Upper lobe of left lung (tissue), 6 donors: ENCODE measurements around the gene NCOR2. TPM values are rescaled to one million over a fixed set of nuclear protein-coding genes. Genes with fewer than 3 reads are reported as not detected.

ENCODE experiments used
- ATAC-seq, 2 donors: fragments of 200-7000 bp; cut with Tn5 transposase; one replicate each; pipeline ENCODE4 v1.9.1; 2022; ENCODE audit warnings: mild to moderate bottlenecking in 2 of 2, moderate library complexity in 2 of 2; ENCODE audit not compliant: low FRiP score in 2 of 2
- DNase-seq, 2 donors: peaks; one replicate each; pipeline ENCODE4 v3.0.0-alpha.2; 2019 to 2020
- H3K27ac ChIP-seq, 4 donors: fragments of 200-600 bp; sonication (generic); one replicate each; pipeline ENCODE4 v1.5.1; 2016 to 2019
- H3K27me3 ChIP-seq, 4 donors: fragments of 200-600 bp; sonication (generic); one replicate each; pipeline ENCODE4 v1.5.1; 2017 to 2019
- H3K36me3 ChIP-seq, 4 donors: fragments of 200-600 bp; sonication (generic); one replicate each; pipeline ENCODE4 v1.5.1; 2016 to 2019
- H3K4me1 ChIP-seq, 4 donors: fragments of 200-600 bp; sonication (generic); one replicate each; pipeline ENCODE4 v1.5.1; 2018 to 2019
- H3K4me3 ChIP-seq, 4 donors: fragments of 200-600 bp; sonication (generic); one replicate each; pipeline ENCODE4 v1.5.1; 2017 to 2019; ENCODE audit warnings: mild to moderate bottlenecking in 2 of 4, moderate library complexity in 1 of 4
- H3K9me3 ChIP-seq, 4 donors: fragments of 200-600 bp; sonication (generic); one replicate each; pipeline ENCODE4 v1.5.1; 2018 to 2019
- EP300 ChIP-seq, 4 donors: sonication (generic); formaldehyde crosslinking; IDR thresholded peaks; one replicate each; pipeline ENCODE4 v1.5.1; 2017; ENCODE audit warnings: antibody characterized with exemption in 4 of 4, control low read depth in 2 of 4
- POLR2A ChIP-seq, 4 donors: fragments of 450-650 bp; IDR thresholded peaks; one replicate each; pipeline ENCODE4 v1.5.1; 2016 to 2017; ENCODE audit warnings: antibody characterized with exemption in 4 of 4, mild to moderate bottlenecking in 2 of 4
- POLR2AphosphoS5 ChIP-seq, 2 donors: sonication (generic); formaldehyde crosslinking; IDR thresholded peaks; one replicate each; pipeline ENCODE4 v1.5.1; 2017; ENCODE audit warnings: antibody characterized with exemption in 2 of 2
- WGBS, 2 donors: methylation state at CpG; one replicate each; pipeline ENCODE4 v1.1.5; 2017 to 2018; 5-methylcytosine and 5-hydroxymethylcytosine counted together
- total RNA-seq, 6 donors: library from RNA; depleted of rRNA in 4 of 6; stranded (reverse); fragments of >200 nt in 4 of 6; gene quantifications; one replicate each; pipeline versions ENCODE4 v1.1.0 to v1.2.1, GENCODE V29; 2016 to 2021
- TF ChIP-seq, protein P1 (sequence below), 6 experiments: fragments of 450-650 bp in 4 of 6; fragments of 200-600 bp in 2 of 6; sonication (generic) in 2 of 6; IDR thresholded peaks; one replicate each; pipeline ENCODE4 v1.5.1; 2016 to 2019; ENCODE audit warnings: antibody characterized with exemption in 6 of 6
- donor health status: DM: no; HTN: no; CAD: no; lungs with moderate emphysema.
- donor health status: DM: no; HTN: yes; CAD: no; lungs with severe emphysema.

Gene NCOR2
- total RNA-seq, 6 donors from 2014 or later: 188 to 603 (median 373) TPM

DNA sequence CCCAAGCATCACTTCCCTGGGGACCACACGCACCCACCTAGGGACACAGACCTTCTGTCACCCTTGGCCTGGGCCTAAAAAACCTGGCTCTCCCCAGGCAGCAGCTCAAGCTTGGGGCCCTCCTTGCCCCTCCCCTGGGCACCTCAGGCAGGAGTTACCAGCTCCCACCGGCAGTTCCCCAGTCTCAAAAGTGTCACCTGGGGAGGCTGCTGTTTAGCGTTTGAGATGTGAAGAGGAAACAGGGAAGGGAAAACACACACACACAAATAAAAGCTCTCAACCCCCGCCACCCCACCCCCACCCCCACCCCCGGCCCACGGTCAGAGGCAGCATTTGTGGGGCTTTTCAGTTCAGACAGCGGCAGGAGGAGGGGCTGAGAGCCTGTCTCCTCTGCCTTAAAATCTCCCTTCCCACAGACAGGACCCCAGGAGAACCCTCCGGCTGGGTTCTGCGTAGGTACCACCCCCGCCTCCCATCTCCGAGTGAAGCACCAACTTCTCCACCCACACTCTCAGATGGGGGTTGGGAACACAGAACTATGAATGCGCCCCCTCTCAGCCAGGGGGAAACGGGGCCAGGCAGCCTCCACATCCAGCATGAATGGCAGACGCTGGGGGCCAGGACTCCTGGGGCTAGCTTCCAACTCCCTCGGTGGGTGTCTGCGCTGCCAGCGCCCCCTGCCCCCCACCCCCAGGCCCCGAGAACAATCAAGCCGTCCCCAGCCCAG lies 3.0 kb downstream of the NCOR2 start:
- ATAC-seq: no peak
- H3K27ac ChIP-seq: peak overlapping the region; percentile 48 to 99 (median 96)
- DNase-seq: no peak
- TF ChIP-seq EP300 (IDR thresholded peaks at IDR 0.05) (no peak), POLR2A (IDR thresholded peaks at IDR 0.05) (no peak), POLR2AphosphoS5 (IDR thresholded peaks at IDR 0.05) (no peak)
- TF ChIP-seq, protein P1, sequence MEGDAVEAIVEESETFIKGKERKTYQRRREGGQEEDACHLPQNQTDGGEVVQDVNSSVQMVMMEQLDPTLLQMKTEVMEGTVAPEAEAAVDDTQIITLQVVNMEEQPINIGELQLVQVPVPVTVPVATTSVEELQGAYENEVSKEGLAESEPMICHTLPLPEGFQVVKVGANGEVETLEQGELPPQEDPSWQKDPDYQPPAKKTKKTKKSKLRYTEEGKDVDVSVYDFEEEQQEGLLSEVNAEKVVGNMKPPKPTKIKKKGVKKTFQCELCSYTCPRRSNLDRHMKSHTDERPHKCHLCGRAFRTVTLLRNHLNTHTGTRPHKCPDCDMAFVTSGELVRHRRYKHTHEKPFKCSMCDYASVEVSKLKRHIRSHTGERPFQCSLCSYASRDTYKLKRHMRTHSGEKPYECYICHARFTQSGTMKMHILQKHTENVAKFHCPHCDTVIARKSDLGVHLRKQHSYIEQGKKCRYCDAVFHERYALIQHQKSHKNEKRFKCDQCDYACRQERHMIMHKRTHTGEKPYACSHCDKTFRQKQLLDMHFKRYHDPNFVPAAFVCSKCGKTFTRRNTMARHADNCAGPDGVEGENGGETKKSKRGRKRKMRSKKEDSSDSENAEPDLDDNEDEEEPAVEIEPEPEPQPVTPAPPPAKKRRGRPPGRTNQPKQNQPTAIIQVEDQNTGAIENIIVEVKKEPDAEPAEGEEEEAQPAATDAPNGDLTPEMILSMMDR (IDR thresholded peaks at IDR 0.05): no peak
- H3K9me3 ChIP-seq: no peaks in the 10 kb centered on the region
- H3K4me1 ChIP-seq: peaks cover 61 to 72% (median 70%) of the 10 kb centered on the region in 4 donors
- peak overlapping the region in 2 of 4 donors; percentile 90 to 97 for H3K4me3 ChIP-seq
- no peaks in the 10 kb centered on the region for H3K36me3 ChIP-seq
- no peaks in the 10 kb centered on the region for H3K27me3 ChIP-seq
- 38 to 40% methylated on average over 16 to 17 of the region's 19 CpGs for WGBS, 2 donors

DNA sequence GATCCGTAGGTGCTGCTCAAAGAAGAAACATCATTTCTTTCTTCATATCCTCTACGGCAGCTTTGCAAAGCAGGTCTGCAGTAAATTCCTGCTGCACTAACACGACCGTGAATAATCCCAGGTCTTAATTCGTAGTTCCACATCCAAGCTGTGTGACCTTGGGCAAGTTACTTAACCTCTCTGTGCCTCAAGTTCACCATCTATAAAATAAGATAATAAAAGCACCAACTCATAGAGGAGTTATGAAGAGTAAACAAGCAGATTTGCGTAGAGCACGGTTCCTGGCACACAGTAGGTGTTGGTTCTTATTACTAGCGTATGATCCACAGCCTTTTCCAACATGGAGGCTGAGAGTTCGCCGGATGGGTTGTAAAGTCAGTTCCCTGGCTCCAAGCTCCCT lies 3.6 kb downstream of the NCOR2 start:
- Histone ChIP-seq H3K4me1 (peaks cover 56 to 66% (median 64%) of the 10 kb centered on the region in 4 donors), H3K27ac (peak overlapping the region in 2 of 4 donors; percentile 48 to 94), H3K4me3 (peak overlapping the region in 1 of 4 donors; percentile 97), H3K36me3 (no peaks in the 10 kb centered on the region), H3K9me3 (no peaks in the 10 kb centered on the region), H3K27me3 (no peaks in the 10 kb centered on the region)
- ATAC-seq (no peak), DNase-seq (no peak)
- WGBS, 2 donors: 79 to 80% methylated on average over 10 of the region's 10 CpGs
- TF ChIP-seq, protein P1 (IDR thresholded peaks at IDR 0.05): no peak
- no peak for TF ChIP-seq POLR2AphosphoS5 (IDR thresholded peaks at IDR 0.05)
- TF ChIP-seq EP300 (IDR thresholded peaks at IDR 0.05): no peak
- TF ChIP-seq POLR2A (IDR thresholded peaks at IDR 0.05): no peak

DNA sequence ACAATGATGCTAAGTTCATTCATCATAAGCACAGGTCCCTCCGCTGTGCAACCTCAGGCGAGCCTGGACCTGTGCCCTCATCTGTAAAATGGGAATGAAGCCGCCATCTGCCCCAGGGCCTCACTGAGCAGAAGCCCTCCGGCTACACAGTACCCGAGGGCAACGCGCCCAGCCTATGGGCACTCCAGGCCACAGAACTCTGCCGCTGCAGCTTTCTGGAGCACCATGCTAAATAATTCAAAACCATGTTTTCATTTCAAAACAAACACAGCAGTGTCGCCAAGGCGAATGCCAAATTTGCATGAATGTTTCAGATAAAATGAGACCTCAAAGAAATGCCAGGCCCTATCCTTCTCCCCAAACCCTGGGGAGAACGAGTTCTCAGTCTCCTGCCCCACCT lies 4.0 kb downstream of the NCOR2 start:
- TF ChIP-seq POLR2A (IDR thresholded peaks at IDR 0.05): no peak
- TF ChIP-seq POLR2AphosphoS5 (IDR thresholded peaks at IDR 0.05): no peak
- TF ChIP-seq EP300 (IDR thresholded peaks at IDR 0.05): no peak
- TF ChIP-seq, protein P1 (IDR thresholded peaks at IDR 0.05): no peak
- Histone ChIP-seq H3K9me3 (no peaks in the 10 kb centered on the region), H3K4me1 (peaks cover 52 to 63% (median 60%) of the 10 kb centered on the region in 4 donors), H3K27ac (no peak overlapping the region), H3K4me3 (no peak overlapping the region), H3K27me3 (no peaks in the 10 kb centered on the region), H3K36me3 (no peaks in the 10 kb centered on the region)
- WGBS, 2 donors: 69 to 70% methylated on average over 11 of the region's 11 CpGs
- ATAC-seq (no peak), DNase-seq (no peak)

DNA sequence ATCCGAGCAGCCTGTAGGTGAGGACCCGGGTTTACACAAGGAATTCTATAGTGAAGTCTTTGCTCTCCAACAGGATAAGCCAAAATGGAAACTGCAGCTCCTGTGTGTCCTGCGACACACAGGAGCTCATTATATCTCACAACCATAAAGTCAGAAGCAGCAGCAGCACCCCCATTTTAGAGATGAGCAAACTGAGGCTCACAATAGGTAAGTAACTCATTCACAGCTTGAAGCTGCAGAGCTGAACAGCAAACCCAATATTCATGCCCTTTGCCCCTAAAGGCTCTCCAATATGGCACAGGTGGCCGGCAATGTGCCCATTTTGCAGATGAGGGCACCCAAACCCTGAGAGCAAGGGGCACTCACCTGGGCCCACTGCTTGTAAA lies 4.6 kb downstream of the NCOR2 start:
- no peak for ATAC-seq
- no peak for DNase-seq
- TF ChIP-seq POLR2A (IDR thresholded peaks at IDR 0.05) (no peak), POLR2AphosphoS5 (IDR thresholded peaks at IDR 0.05) (no peak), EP300 (IDR thresholded peaks at IDR 0.05) (no peak)
- TF ChIP-seq, protein P1 (IDR thresholded peaks at IDR 0.05): no peak
- Histone ChIP-seq H3K4me3 (no peak overlapping the region), H3K27me3 (no peaks in the 10 kb centered on the region), H3K36me3 (peaks cover 0 to 2% (median 0%) of the 10 kb centered on the region in 4 donors), H3K9me3 (no peaks in the 10 kb centered on the region), H3K4me1 (peaks cover 52 to 63% (median 56%) of the 10 kb centered on the region in 4 donors), H3K27ac (no peak overlapping the region)
- 76 to 94% methylated on average over 4 of the region's 4 CpGs for WGBS, 2 donors
